Calu3 (cell line): Measurements from ENCODE around the gene TXNIP. TPM values are rescaled to one million over a fixed set of nuclear protein-coding genes. Genes with fewer than 3 reads are reported as not detected.

ENCODE experiments used
- Bru-seq: library from RNA; stranded (reverse); fragments of 400-500 nt; gene quantifications from one replicate; lab custom pipeline; 2021; lab: Mats Ljungman, UMichigan
- BruChase-seq, 2 experiments: library from RNA; stranded (reverse); fragments of 400-500 nt; gene quantifications; one replicate each; lab custom pipeline; 2021; lab: Mats Ljungman, UMichigan
- BruUV-seq: library from RNA; stranded (reverse); fragments of 400-500 nt; replicated peaks from 2 replicates; lab custom pipeline; 2021; lab: Mats Ljungman, UMichigan
- CTCF ChIA-PET: fragments of 300-600 bp; sonication (Branson Sonifier 250); formaldehyde crosslinking; loops from one replicate; lab custom pipeline; 2022; ENCODE audit warnings: antibody characterized with exemption; lab: Charles Lee
- DNase-seq: peaks from one replicate; pipeline ENCODE4 v3.0.0; 2022
- H3K27ac Mint-ChIP-seq: one replicate; pipeline ENCODE4 v1.8.0; 2022; ENCODE audit warnings: mixed read lengths; ENCODE audit not compliant: unreplicated experiment
- H3K27me3 Mint-ChIP-seq: one replicate; pipeline ENCODE4 v1.8.0; 2022; ENCODE audit warnings: mixed read lengths; ENCODE audit not compliant: unreplicated experiment
- H3K36me3 Mint-ChIP-seq: one replicate; pipeline ENCODE4 v1.8.0; 2022; ENCODE audit warnings: mild to moderate bottlenecking, moderate library complexity, mixed read lengths; ENCODE audit not compliant: insufficient read depth, unreplicated experiment
- H3K4me1 Mint-ChIP-seq: one replicate; pipeline ENCODE4 v1.8.0; 2022; ENCODE audit warnings: mild to moderate bottlenecking, low read depth, mixed read lengths; ENCODE audit not compliant: unreplicated experiment
- H3K4me3 Mint-ChIP-seq: one replicate; pipeline ENCODE4 v1.8.0; 2022; ENCODE audit warnings: mild to moderate bottlenecking, low read depth, moderate library complexity, mixed read lengths; ENCODE audit not compliant: unreplicated experiment
- H3K9me3 Mint-ChIP-seq: one replicate; pipeline ENCODE4 v1.8.0; 2022; ENCODE audit warnings: low read depth, mixed read lengths; ENCODE audit not compliant: unreplicated experiment
- CTCF ChIP-seq: fragments of 200-600 bp; IDR thresholded peaks from one replicate; pipeline ENCODE4 v1.8.0; 2022; ENCODE audit warnings: antibody characterized with exemption; ENCODE audit not compliant: unreplicated experiment
- intact Hi-C: fragments of 100-400 bp; cut with micrococcal nuclease; formaldehyde crosslinking; loops from one replicate; pipeline ENCODE4 v1.10.0; 2022; ENCODE audit not compliant: unreplicated experiment
- long read RNA-seq: library from polyadenylated mRNA; stranded (forward); transcript quantifications from one replicate; pipeline ENCODE4 v2.0.0, GENCODE V29; 2022
- total RNA-seq: library from RNA; stranded (reverse); gene quantifications from 2 replicates; pipeline ENCODE4 v1.2.3, GENCODE V29; 2022

TXNIP gene
- total RNA-seq (18.5 and 27.3 TPM in 2 replicates), Bru-seq, nascent RNA (percentile 82 among the genes with signal in this experiment), BruChase-seq, experiment 1, labeled RNA remaining after a 6-hour chase (percentile 88 among the genes with signal in this experiment), BruChase-seq, experiment 2, labeled RNA remaining after a 2-hour chase (percentile 96 among the genes with signal in this experiment)
- long read RNA-seq, transcript TXNIP-204 (8 exons, 2,926 nt), result major isoform, 15 of 19 reads
- long read RNA-seq, partial matches to known transcripts, result 0 of 19 reads
- long read RNA-seq, other reads (novel, unspliced or antisense), result 4 of 19 reads

GRCh38 chr1:145996433-145997015 is at the start of gene TXNIP:
Gene TXNIP (minus strand): TSS chr1:145996579. CDS start chr1:145996266, 313 bp downstream.
- peaks cover 47% of the 10 kb centered on the region for H3K4me1 Mint-ChIP-seq

DNA sequence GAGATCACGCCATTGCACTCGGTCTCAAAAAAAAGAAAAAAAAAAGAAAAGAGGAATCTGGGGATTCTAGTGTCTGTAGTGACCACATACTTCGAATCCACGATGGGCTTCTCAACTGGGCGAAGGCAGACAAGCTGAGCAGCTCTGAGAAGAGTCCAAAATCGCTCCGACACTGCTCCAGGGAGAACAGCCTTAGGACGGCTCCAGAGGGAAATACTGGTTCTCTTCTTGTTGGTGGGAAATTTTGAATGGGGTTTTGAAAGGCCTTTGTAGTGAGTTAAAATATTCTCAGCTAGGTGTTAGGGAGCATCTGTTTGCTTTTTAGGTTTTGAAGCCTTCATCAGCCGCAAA is 43.4 kb upstream of the TXNIP start:
- intact Hi-C loops, result no loop called here
- Mint-ChIP-seq H3K27ac (peak overlapping the region; percentile 98), H3K4me3 (peak overlapping the region; percentile 89), H3K9me3 (no peaks in the 10 kb centered on the region), H3K27me3 (peaks cover 11% of the 10 kb centered on the region), H3K36me3 (peaks cover 48% of the 10 kb centered on the region), H3K4me1 (peaks cover 29% of the 10 kb centered on the region)
- CTCF ChIA-PET, result interaction anchor here (0.7 to 1.1 kb wide), 3 partner anchors 10 to 13 kb away, joined by 3 to 7 read pairs (median 7); no protein-coding TSS in a partner anchor
- DNase-seq, result no peak
- no peak for TF ChIP-seq CTCF
- no TSS peak for BruUV-seq

More at GRCh38 chr1:145996433-145997015, at the start of gene TXNIP:
- Mint-ChIP-seq H3K27me3 (no peaks in the 10 kb centered on the region), H3K4me3 (peak within 1 kb of the TSS; percentile 78), H3K27ac (peak within 1 kb of the TSS; percentile 83), H3K36me3 (peaks cover 12% of the 10 kb centered on the region), H3K9me3 (no peaks in the 10 kb centered on the region)
- no peak for TF ChIP-seq CTCF
- CTCF ChIA-PET, result interaction anchor here (1.4 to 1.5 kb wide), 2 partner anchors 17 to 105 kb away, joined by 3 to 4 read pairs; no protein-coding TSS in a partner anchor
- DNase-seq, result peak; percentile 94
- intact Hi-C loops, result no loop called here
- BruUV-seq, result no TSS peak

DNA sequence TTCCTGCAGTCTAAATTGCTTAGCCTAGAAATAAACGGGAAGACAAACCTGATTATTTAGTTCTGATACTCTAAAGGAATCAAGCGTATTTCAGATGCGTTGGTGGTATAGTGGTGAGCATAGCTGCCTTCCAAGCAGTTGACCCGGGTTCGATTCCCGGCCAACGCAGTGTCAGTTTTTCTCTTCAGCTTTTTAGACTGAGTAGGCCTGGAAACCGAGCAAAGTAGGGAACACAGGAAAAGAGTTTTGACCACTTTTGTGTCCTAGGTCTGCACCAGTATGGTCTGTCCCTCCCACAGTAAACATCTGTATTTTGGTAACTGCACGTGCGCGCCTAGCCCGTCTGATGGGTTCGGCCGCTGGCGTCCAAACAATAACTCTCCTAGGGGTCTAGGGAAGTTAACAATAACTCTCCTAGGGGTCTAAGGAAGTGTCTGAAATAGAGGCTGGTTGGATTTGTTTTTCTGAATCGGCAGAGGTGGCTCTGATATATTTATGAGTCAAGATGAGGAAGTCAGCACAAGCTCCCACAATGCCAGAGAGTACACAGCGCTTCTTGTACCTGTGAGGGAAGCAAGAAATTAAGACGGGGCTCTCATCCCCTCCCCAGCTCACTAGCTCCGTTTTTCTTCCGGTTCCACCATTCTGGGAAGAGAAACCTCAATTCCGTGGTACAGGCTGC is 40.7 kb upstream of the TXNIP start:
- peak overlapping the region; percentile 98 for H3K27ac Mint-ChIP-seq
- peaks cover 11% of the 10 kb centered on the region for H3K27me3 Mint-ChIP-seq
- TF ChIP-seq CTCF, result no peak
- no TSS peak for BruUV-seq
- intact Hi-C loops, result no loop called here
- peaks cover 50% of the 10 kb centered on the region for H3K36me3 Mint-ChIP-seq
- H3K4me3 Mint-ChIP-seq, result peak overlapping the region; percentile 89
- no peaks in the 10 kb centered on the region for H3K9me3 Mint-ChIP-seq
- CTCF ChIA-PET, result interaction anchor here (1.0 to 2.6 kb wide), 6 partner anchors 10 to 145 kb away, joined by 3 to 12 read pairs (median 4); partner anchors contain the start of gene RBM8A
- H3K4me1 Mint-ChIP-seq, result peaks cover 31% of the 10 kb centered on the region
- peak; percentile 86 for DNase-seq

GRCh38 chr1:146036241-146036964 is 40.0 kb upstream of the TXNIP start:
- TF ChIP-seq CTCF, result no peak
- peak overlapping the region; percentile 89 for H3K4me3 Mint-ChIP-seq
- intact Hi-C loops, result no loop called here
- H3K27ac Mint-ChIP-seq, result peak overlapping the region; percentile 98
- DNase-seq, result no peak
- peaks cover 31% of the 10 kb centered on the region for H3K4me1 Mint-ChIP-seq
- CTCF ChIA-PET, result interaction anchor here (1.0 to 2.6 kb wide), 7 partner anchors 16 to 191 kb away, joined by 3 to 12 read pairs (median 4); partner anchors contain the start of genes LIX1L, NUDT17 and RBM8A
- no TSS peak for BruUV-seq
- H3K27me3 Mint-ChIP-seq, result peaks cover 11% of the 10 kb centered on the region
- no peaks in the 10 kb centered on the region for H3K9me3 Mint-ChIP-seq
- H3K36me3 Mint-ChIP-seq, result peaks cover 50% of the 10 kb centered on the region
